Suppressor macrophage (primary cell): ENCODE data around the gene NEIL3.

Source experiments
- DNase-seq, 4 experiments: peaks; one replicate each; pipeline ENCODE4 v3.0.0-alpha.2; 2020 to 2022
- total RNA-seq, 17 experiments: gene quantifications; one replicate each; lab custom pipeline; 2026; ENCODE audit warnings: mixed read lengths in 6 of 17, inconsistent platforms in 3 of 17; lab: John Stamatoyannopoulos, UW

The NEIL3 gene, protein sequence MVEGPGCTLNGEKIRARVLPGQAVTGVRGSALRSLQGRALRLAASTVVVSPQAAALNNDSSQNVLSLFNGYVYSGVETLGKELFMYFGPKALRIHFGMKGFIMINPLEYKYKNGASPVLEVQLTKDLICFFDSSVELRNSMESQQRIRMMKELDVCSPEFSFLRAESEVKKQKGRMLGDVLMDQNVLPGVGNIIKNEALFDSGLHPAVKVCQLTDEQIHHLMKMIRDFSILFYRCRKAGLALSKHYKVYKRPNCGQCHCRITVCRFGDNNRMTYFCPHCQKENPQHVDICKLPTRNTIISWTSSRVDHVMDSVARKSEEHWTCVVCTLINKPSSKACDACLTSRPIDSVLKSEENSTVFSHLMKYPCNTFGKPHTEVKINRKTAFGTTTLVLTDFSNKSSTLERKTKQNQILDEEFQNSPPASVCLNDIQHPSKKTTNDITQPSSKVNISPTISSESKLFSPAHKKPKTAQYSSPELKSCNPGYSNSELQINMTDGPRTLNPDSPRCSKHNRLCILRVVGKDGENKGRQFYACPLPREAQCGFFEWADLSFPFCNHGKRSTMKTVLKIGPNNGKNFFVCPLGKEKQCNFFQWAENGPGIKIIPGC
- 2.0 to 13.5 (median 4.8) reads per million in 17 experiments for total RNA-seq

DNA sequence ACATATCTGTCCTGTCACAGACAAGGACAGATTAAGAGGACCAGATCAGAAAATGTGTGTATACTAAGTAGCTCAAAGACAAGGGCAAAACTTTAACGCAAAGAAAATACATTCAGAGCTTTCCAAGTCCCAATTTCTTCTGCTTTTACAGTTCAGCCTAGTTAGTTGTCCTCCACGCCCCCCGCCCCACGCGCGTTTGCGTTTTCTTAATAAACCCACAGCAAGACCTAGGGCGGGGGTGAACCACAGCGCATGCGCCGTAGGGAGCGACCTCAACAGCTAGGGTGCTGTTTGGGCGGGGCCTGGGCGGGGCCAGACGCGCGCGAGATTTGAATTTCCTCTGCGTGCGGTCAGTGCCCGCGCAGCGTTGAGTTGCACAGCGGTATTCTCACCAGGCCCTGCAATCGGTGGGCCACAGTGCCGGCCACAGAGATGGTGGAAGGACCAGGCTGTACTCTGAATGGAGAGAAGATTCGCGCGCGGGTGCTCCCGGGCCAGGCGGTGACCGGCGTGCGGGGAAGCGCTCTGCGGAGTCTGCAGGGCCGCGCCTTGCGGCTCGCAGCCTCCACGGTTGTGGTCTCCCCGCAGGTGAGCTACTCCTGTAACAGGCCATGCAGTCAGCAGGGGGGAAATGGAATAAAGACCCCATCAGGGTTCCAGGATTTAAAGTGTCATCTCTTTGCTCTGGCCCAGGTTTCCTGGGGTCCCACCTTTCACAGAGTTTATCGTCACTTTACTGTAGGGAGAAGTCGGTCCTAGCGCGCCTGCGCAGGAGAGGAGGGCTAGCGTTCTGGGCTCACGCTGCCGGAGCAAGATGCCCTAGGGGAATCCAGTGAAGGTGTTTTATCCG, at the start of gene NEIL3:
NEIL3 (plus strand) TSS at position 353 of the 850 bp plus-strand sequence; CDS start at position 433, 80 bp downstream.
- DNase-seq = peak; percentile 96 to 98 (median 98)

DNA sequence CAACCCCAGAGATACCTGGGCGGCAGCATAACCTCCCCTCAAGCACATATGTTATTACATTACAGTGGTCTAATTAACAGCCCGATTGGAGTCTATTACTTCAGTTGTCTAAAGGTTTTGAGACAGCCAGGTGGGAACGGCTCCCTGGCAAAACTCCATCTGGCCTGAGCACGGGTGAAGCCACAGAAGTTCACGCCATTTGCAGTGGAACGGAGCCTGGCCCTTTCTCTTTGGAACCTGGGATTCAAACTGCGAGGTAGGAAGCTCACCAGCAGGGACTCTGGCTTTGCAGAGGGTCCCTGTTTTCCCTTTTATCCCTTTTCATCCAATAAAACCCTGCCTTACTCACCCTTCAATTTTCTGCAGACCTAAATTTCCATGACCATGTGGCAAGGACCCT, 45.9 kb upstream of the NEIL3 start:
- DNase-seq = no peak

- no peak for DNase-seq
These were observed 44.8 kb upstream of the NEIL3 start for GRCh38 chr4:177264788-177265422.

- no peak for DNase-seq
These were observed 43.9 kb upstream of the NEIL3 start for GRCh38 chr4:177265729-177266128.

DNA sequence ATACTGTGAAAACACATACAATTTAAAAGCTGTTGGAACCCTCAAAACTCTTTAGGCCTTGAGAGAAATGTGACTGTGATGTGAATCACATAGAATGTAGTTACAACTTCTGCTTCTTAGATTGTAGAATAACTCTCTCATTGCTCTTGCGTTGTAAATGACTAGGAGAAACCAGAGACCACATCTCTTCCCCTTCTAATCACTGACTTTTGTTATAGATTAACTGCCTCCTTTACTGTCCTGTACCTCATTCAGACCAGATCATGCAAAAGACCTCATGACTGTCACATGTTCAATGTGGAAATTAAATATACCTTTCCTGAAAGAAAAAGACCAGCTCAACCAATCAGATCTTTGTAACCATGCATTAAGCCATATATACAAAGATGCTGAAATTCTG, 43.2 kb upstream of the NEIL3 start:
- peak in 2 of 4 experiments; percentile 5 to 15 for DNase-seq

DNA sequence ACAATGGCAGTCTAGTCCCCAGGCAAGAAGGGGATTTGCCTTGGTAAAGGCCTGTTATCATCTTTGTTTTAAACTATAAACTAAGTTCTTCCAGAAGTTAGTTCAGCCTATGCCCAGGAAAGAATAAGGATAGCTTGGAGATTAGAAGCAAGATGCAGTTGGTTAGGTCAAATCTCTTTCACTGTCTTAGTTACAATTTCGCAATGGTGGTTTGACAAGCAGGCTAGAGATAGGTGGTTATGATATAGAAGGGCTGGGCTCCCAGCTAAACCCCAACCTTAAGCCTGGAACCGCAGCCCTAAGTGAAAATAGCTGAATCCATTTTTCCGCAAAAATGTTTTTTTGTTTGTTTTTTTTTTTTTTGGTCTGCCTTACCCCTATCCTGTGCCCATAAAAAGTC, 41.8 kb upstream of the NEIL3 start:
- no peak for DNase-seq

GRCh38 chr4:177271091-177271490, 38.6 kb upstream of the NEIL3 start:
- no peak for DNase-seq

- no peak for DNase-seq
These were observed 37.5 kb upstream of the NEIL3 start for GRCh38 chr4:177271915-177272766.

DNA sequence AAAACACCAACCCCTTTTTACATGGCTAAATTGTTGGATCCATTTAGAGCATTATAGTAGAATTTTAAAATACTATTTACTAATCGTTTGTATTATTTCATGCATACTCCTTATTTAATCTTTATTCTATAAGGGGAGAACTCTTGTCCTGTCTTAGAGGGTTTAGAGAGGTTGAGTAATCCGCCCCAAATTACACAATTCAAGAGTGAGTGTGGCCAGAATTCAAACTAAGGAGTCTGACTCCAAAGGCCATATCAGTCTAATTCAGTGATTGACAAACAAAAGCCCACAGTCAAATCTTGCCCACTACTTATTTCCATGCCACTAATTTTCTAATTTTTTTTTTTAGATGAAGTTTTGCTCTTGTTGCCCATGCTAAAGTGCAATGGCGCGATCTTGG, 33.7 kb upstream of the NEIL3 start:
- no peak for DNase-seq

DNA sequence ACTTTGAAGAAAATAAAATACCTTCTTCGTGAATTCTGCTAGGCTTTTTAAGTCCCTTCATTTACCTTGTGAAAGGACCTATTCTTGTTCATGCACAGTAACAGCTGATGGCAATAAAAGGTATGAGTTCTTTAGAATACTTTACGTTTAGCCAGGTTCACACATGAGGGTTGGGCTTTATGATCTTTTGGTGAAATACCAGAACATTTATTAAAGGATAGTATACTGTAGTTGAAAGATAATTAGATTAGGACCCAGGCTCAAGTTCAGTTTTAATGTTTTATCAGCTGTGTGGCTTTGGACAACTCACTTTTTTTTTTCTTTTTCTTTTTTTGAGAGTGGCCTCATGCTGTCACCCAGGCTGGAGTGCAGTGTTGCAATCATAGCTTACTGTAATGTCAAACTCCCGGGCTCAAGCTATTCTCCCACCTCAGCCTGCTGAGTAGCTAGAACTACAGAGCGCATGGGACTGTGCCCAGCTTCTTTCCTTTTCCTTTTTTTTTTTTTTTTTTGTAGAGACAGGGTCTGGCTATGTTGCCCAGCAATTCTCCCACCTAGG, 28.2 kb upstream of the NEIL3 start:
- peak; percentile 21 to 52 (median 50) for DNase-seq

DNA sequence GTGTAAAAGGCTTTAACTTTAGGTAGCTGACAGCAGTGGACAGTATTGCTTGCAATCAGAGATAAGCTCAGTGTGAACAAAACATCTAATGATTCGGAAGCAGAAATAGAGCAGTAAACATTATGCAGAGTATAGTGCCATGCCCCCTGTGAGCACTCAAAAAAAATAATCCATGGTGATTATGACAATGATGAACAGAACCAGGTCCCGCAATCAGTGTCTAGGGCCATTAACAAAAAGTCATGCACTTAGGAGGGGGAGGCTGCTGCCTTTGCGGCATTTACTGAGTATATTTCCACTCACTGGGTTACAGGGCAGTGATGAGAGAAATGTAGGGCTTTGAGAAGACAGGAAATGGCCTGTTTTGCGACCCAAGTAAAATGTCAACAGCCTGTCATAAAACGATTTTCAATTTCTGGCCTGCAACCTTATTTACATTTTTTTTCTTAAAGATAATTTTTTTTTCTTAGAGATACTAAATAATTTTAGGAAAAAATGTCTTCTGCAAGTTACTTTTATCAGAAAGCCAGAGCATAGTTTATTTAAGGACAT, 27.3 kb upstream of the NEIL3 start:
- no peak for DNase-seq

DNA sequence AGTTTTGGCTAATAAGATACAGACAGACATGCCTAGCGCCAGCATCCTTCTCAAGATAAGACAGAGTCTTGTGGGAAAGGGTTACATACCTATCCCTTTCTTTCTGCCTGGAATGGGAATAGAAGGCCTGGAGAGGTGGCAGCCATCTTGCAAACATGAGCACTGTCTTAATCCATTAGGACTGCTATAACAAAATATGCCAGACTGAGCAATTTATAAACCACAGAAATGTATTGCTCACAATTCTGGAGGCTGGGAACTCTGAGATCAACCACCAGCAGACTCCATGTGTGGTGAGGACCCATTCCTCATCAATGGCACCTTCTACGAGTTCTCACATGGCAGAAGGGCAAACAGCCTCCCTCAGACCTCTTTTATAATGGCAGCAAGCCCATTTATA, 26.5 kb upstream of the NEIL3 start:
- no peak for DNase-seq

GRCh38 chr4:177285953-177286352, 23.7 kb upstream of the NEIL3 start:
- DNase-seq = no peak

- peak in 2 of 4 experiments; percentile 9 to 30 for DNase-seq
These were observed 22.4 kb upstream of the NEIL3 start for GRCh38 chr4:177287255-177287654.

GRCh38 chr4:177288335-177288734, 21.3 kb upstream of the NEIL3 start:
- no peak for DNase-seq

DNA sequence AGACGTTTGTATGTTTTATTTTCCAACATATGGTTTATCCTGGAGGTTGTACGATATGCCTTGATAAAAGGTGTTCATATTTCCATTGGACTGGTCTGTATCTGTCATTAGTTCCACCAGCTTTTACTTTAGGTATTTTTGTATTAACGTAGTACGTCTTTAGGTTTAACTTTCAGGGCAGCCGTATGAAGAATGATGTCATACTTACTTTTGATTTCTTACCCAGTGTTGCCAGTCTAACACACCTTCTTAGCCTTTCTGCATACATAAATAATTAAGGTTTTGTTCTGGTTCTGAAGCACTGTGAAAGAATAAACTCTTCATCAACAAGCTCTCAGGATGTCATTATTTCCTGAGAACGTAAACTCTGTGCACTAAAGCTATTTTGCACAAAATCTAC, 18.9 kb upstream of the NEIL3 start:
- no peak for DNase-seq

- DNase-seq = no peak
These were observed 17.5 kb upstream of the NEIL3 start for GRCh38 chr4:177292171-177292570.

- peak in 3 of 4 experiments; percentile 14 to 32 (median 18) for DNase-seq
These were observed 16.3 kb upstream of the NEIL3 start for GRCh38 chr4:177293208-177294033.

GRCh38 chr4:177297785-177298391, 11.8 kb upstream of the NEIL3 start:
- no peak for DNase-seq
